Diencephalon (tissue), 1 donor: Measurements from ENCODE around the gene KCNK18. TPM values are rescaled to one million over a fixed set of nuclear protein-coding genes. Genes with fewer than 3 reads are reported as not detected.
A peak's percentile ranks its signal among the peaks of the same experiment; 100 is the strongest.

Experiments used
- small RNA-seq: library from RNA; depleted of rRNA; stranded (forward); fragments of <200 nt; gene quantifications from one replicate; pipeline ENCODE3, GENCODE V24; 2014
- total RNA-seq: library from RNA; depleted of rRNA; stranded (reverse); fragments of >200 nt; gene quantifications from one replicate; pipeline ENCODE4 v1.2.3, GENCODE V29; 2014

Gene KCNK18
- not detected for total RNA-seq

GRCh38 chr10:117197189-117197588, at the start of gene KCNK18:
KCNK18 (plus strand) TSS chr10:117197489; CDS start chr10:117197489, 0 bp downstream.

DNA sequence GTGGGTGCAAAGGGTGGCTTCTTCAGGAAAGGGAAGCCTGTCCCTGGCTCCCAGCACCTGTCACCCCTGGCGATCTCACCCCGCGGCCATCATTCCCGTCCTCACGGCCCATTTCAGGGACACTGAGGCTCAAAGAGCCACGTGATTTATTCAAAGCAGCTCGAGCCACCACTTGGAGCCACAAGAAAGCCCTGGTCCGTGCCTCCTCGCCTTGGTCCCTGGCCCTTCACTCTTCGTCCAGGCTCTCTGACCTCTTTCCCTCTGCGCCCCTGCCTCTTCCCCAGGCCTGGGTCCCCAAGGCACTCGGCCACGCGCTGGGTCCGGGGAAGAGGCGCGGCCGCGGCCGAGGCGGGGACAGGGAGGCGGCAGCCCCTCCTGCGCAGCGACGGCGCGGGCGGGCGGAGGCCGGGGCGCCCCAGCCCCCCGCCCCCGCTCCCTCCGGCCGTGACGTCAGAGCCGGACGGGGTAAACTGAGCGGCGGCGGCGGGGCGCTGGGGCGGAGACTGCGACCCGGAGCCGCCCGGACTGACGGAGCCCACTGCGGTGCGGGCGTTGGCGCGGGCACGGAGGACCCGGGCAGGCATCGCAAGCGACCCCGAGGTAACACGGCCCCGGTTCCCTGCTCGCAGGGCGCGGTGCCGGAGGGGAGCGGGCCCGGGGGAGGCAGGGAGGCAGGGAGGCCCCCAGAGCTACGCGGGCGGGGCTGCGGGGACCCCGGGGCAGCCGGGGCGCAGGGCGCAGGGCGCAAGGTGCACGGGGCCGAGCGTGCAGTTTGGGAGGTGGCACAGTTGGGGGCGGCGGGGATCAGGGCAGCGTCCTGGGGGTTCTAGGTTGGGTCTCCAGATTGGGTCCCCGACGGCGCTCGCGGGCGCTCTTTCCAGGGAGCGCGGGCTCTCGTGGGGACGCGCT, 43.6 kb downstream of the KCNK18 start, which contains the start of gene SLC18A2:
SLC18A2 (plus strand) TSS at position 494 of the 909 bp plus-strand sequence. CDS start 580 bp downstream, outside the sequence.

Small RNAs within 50 kb of the gene (small RNA-seq; reads per million reads assigned to genes)
- gene MIR3663, result 1.6 reads per million, percentile 84 among the genes with 10 or more reads in this experiment

Other genes starting within 250 kb of the KCNK18 start
- gene SHTN1, start 192.3 kb upstream of the KCNK18 start, total RNA-seq, result 52.6 TPM
- gene VAX1, start 59.2 kb upstream of the KCNK18 start, total RNA-seq, result 4.6 TPM
- 13.1 TPM for gene SLC18A2, start 43.6 kb downstream of the KCNK18 start, total RNA-seq
- gene PDZD8, start 178.0 kb downstream of the KCNK18 start, total RNA-seq, result 36.9 TPM